K562 (cell line): ENCODE data around the gene CDC123. TPM values are rescaled to one million over a fixed set of nuclear protein-coding genes. Genes with fewer than 3 reads are reported as not detected.

Source experiments
- ATAC-seq: fragments of 200-7000 bp; cut with Tn5 transposase; 3 replicates; pipeline ENCODE4 v1.9.1; 2020; ENCODE audit warnings: moderate library complexity
- BruUV-seq: library from RNA; stranded (reverse); fragments of 400-500 nt; replicated peaks from 2 replicates; lab custom pipeline; 2021; lab: Mats Ljungman, UMichigan
- CTCF ChIA-PET: fragments of 300-600 bp; formaldehyde crosslinking; extraction: SDS; loops from one replicate; lab custom pipeline; 2021; ENCODE audit warnings: low intra/inter-chr PET ratio; lab: Yijun Ruan, JAX
- POLR2A ChIA-PET: fragments of 300-600, 350-650 bp; sonication (Branson Sonifier 250); formaldehyde crosslinking; extraction: SDS; loops from one replicate; lab custom pipeline; 2021; ENCODE audit warnings: antibody characterized with exemption, inconsistent platforms; lab: Yijun Ruan, JAX
- DNase-seq, 4 experiments: peaks; one replicate each; pipeline versions ENCODE4 v3.0.0 to v3.0.0-alpha.2; 2011 to 2018; ENCODE audit warnings: low spot score in 3 of 4, mixed read lengths in 3 of 4; ENCODE audit errors: extremely low read depth in 1 of 4
- FAIRE-seq: peaks from 2 replicates; lab custom pipeline; 2011; peaks lifted over from hg19 to GRCh38; lab: Jason Lieb, UNC
- H2AFZ ChIP-seq: 2 replicates; pipeline ENCODE4 v1.6.0; 2011; ENCODE audit warnings: low read depth, low read length, control low read depth, inconsistent platforms
- H3K27ac ChIP-seq: fragments of 200-600 bp; 3 replicates; pipeline ENCODE4 v1.8.0; 2011; ENCODE audit warnings: low read depth, mild to moderate bottlenecking, control low read depth, inconsistent platforms, low read length, moderate library complexity, mixed read lengths; ENCODE audit errors: extremely low read depth
- H3K27me3 ChIP-seq, 2 experiments: fragments of 300-600 bp in 1 of 2; 2 replicates in 1 of 2; 3 replicates in 1 of 2; pipeline versions ENCODE4 v1.6.0 to v1.8.0; 2011; ENCODE audit warnings: inconsistent platforms in 2 of 2, low read length in 2 of 2, mild to moderate bottlenecking in 1 of 2, mixed read lengths in 1 of 2, moderate library complexity in 1 of 2; ENCODE audit not compliant: control insufficient read depth in 2 of 2, insufficient read depth in 2 of 2
- H3K36me3 ChIP-seq: fragments of 300-600 bp; 3 replicates; pipeline ENCODE4 v1.8.0; 2011; ENCODE audit warnings: mild to moderate bottlenecking, low read length, inconsistent platforms; ENCODE audit not compliant: control insufficient read depth, insufficient read depth
- H3K4me1 ChIP-seq, 2 experiments: fragments of 200-600 bp in 1 of 2; replicated peaks in 1 of 2; 2 replicates in 1 of 2; 3 replicates in 1 of 2; pipeline versions ENCODE4 v1.5.1 to v1.8.0; 2011; ENCODE audit warnings: inconsistent platforms in 2 of 2, low read length in 2 of 2, mild to moderate bottlenecking in 1 of 2, mixed read lengths in 1 of 2, moderate library complexity in 1 of 2; ENCODE audit not compliant: control insufficient read depth in 2 of 2, insufficient read depth in 2 of 2
- H3K4me2 ChIP-seq: 2 replicates; pipeline ENCODE4 v1.6.1; 2011; ENCODE audit warnings: low read length, control low read depth, inconsistent platforms, mixed read lengths; ENCODE audit not compliant: insufficient read depth
- H3K4me3 ChIP-seq: fragments of 200-600 bp; sonication (generic), shearing (Covaris generic); 2 replicates; pipeline ENCODE4 v1.5.1; 2016; ENCODE audit warnings: control low read depth, inconsistent platforms
- H3K79me2 ChIP-seq: fragments of 200-600 bp; 3 replicates; pipeline ENCODE4 v1.8.0; 2011; ENCODE audit warnings: low read length, inconsistent platforms; ENCODE audit not compliant: control insufficient read depth, insufficient read depth
- H3K9ac ChIP-seq, 2 experiments: 2 replicates each; pipeline versions ENCODE4 v1.6.0 to v1.6.1; 2011; ENCODE audit warnings: low read depth in 2 of 2, low read length in 2 of 2, control low read depth in 1 of 2, inconsistent platforms in 1 of 2, mild to moderate bottlenecking in 1 of 2, mixed read lengths in 1 of 2; ENCODE audit not compliant: insufficient read depth in 1 of 2
- H3K9me1 ChIP-seq: one replicate; pipeline ENCODE4 v1.6.0; 2011; ENCODE audit warnings: inconsistent platforms, mild to moderate bottlenecking, low read length, moderate library complexity; ENCODE audit not compliant: control insufficient read depth, insufficient read depth
- H3K9me3 ChIP-seq: replicated peaks from 2 replicates; pipeline ENCODE4 v1.5.1; 2011; ENCODE audit warnings: low read depth, low read length, inconsistent platforms; ENCODE audit not compliant: control insufficient read depth, insufficient read depth
- H4K20me1 ChIP-seq: replicated peaks from 2 replicates; pipeline ENCODE4 v1.6.1; 2011; ENCODE audit warnings: low read length, inconsistent platforms, mixed read lengths; ENCODE audit not compliant: control insufficient read depth, insufficient read depth
- KAT7 ChIP-seq: sonication (generic); formaldehyde crosslinking; IDR thresholded peaks from 2 replicates; pipeline ENCODE4 v1.8.0; 2022; ENCODE audit warnings: missing genetic modification reagents, mild to moderate bottlenecking, borderline replicate concordance
- POLR2A ChIP-seq: fragments of 450-650 bp; conservative IDR thresholded peaks from 2 replicates; pipeline ENCODE4 v1.6.1; 2016
- RFX7 ChIP-seq: fragments of 250-450 bp; sonication (Bioruptor Pico); IDR thresholded peaks from 2 replicates; pipeline ENCODE4 v1.5.1; 2021; ENCODE audit warnings: mild to moderate bottlenecking
- TGIF2 ChIP-seq: sonication (generic); formaldehyde crosslinking; IDR thresholded peaks from 2 replicates; pipeline ENCODE4 v1.8.1; 2022; ENCODE audit warnings: mild to moderate bottlenecking, missing genetic modification reagents, moderate library complexity
- ZNF12 ChIP-seq: sonication (generic); formaldehyde crosslinking; IDR thresholded peaks from 2 replicates; pipeline ENCODE4 v1.4.0; 2020; ENCODE audit warnings: mild to moderate bottlenecking, missing genetic modification reagents
- ZNF121 ChIP-seq: sonication (generic); formaldehyde crosslinking; conservative IDR thresholded peaks from 2 replicates; pipeline ENCODE4 v1.8.0; 2022; ENCODE audit warnings: missing genetic modification reagents
- ZNF551 ChIP-seq: fragments of 250-450 bp; sonication (Bioruptor Pico); IDR thresholded peaks from 2 replicates; pipeline ENCODE4 v1.5.0; 2021; ENCODE audit warnings: mild to moderate bottlenecking, moderate library complexity
- WGBS: fragments of 100-300 bp; shearing (Covaris generic); methylation state at CpG from one replicate; pipeline ENCODE4 v1.1.6; 2016; ENCODE audit warnings: low coverage, mixed read lengths; ENCODE audit not compliant: insufficient coverage; ENCODE audit errors: missing lambda C conversion rate; 5-methylcytosine and 5-hydroxymethylcytosine counted together
- in situ Hi-C: fragments of 300-500 bp; cut with MboI; formaldehyde crosslinking; loops from 4 replicates; pipeline ENCODE4 v1.15.0; 2018; ENCODE audit warnings: inconsistent platforms, mixed read lengths
- intact Hi-C: fragments of 100-400 bp; cut with micrococcal nuclease; formaldehyde crosslinking; loops from 2 replicates; pipeline ENCODE4 v1.14.2; 2022
- polyA plus RNA-seq, 8 experiments: library from polyadenylated mRNA; depleted of rRNA in 4 of 8; stranded (reverse) in 5 of 8; unstranded in 3 of 8; fragments of >200 nt; fragmentation: Nextera tagmentation in 2 of 8; fragmentation: Illumina TruSeq in 1 of 8; extraction: Ambion mirVana in 2 of 8; extraction: Trizol in 1 of 8; gene quantifications; 2 replicates each; pipeline versions ENCODE4 v1.2.1 to v1.2.3, GENCODE V29; 2011 to 2014; ENCODE audit warnings: inconsistent platforms in 1 of 8, missing spikeins in 1 of 8
- total RNA-seq, 7 experiments: library from RNA; depleted of rRNA in 6 of 7; stranded (reverse); fragments of >200 nt in 6 of 7; fragmentation: Illumina TruSeq in 2 of 7; extraction: Trizol in 2 of 7; gene quantifications; 2 replicates each; pipeline versions ENCODE4 v1.2.1 to v1.2.3, GENCODE V29; 2011 to 2021; ENCODE audit warnings: low replicate concordance in 1 of 7
- TF ChIP-seq, protein P1 (sequence below): sonication (generic); formaldehyde crosslinking; IDR thresholded peaks from 2 replicates; pipeline ENCODE4 v1.8.0; 2023; ENCODE audit warnings: mild to moderate bottlenecking, missing genetic modification reagents

The CDC123 gene
- total and polyA plus RNA-seq, 9 of the 15 experiments (the other 6 are each of a cell fraction or from before 2014, with no cell fraction given): 137 to 288 (median 175) TPM

GRCh38 chr10:12181065-12181775, 14.8 kb upstream of the CDC123 start:
- ChIA-PET CTCF (no interaction called here), POLR2A (interaction anchor here (1.3 to 1.8 kb wide), 2 partner anchors 11 to 14 kb away, joined by 4 to 11 read pairs; partner anchors contain the start of genes CDC123 and NUDT5)
- Histone ChIP-seq H3K4me1 (no peaks in the 10 kb centered on the region), H3K9ac (no peak overlapping the region), H3K79me2 (no peaks in the 10 kb centered on the region), H3K4me3 (no peak overlapping the region), H2AFZ (no peak overlapping the region), H3K9me3 (no peaks in the 10 kb centered on the region), H3K27ac (no peak overlapping the region), H3K9me1 (no peaks in the 10 kb centered on the region), H3K27me3 (no peaks in the 10 kb centered on the region), H4K20me1 (no peaks in the 10 kb centered on the region), H3K36me3 (peaks cover 83% of the 10 kb centered on the region; the same call in 2 of the 3 replicates), H3K4me2 (no peak overlapping the region)
- ATAC-seq (no peak), DNase-seq (no peak), FAIRE-seq (no peak)
- TF ChIP-seq RFX7 (CRISPR knock-in tag) (no peak), TGIF2 (CRISPR knock-in tag) (no peak), ZNF551 (CRISPR knock-in tag) (no peak), KAT7 (CRISPR knock-in tag) (no peak), ZNF121 (CRISPR knock-in tag) (0 out of 2 replicates have a peak, but pooled peaks have one; percentile 19), POLR2A (0 out of 2 replicates have a peak, but pooled peaks have one; percentile 17), ZNF12 (no peak)
- TF ChIP-seq, protein P1, sequence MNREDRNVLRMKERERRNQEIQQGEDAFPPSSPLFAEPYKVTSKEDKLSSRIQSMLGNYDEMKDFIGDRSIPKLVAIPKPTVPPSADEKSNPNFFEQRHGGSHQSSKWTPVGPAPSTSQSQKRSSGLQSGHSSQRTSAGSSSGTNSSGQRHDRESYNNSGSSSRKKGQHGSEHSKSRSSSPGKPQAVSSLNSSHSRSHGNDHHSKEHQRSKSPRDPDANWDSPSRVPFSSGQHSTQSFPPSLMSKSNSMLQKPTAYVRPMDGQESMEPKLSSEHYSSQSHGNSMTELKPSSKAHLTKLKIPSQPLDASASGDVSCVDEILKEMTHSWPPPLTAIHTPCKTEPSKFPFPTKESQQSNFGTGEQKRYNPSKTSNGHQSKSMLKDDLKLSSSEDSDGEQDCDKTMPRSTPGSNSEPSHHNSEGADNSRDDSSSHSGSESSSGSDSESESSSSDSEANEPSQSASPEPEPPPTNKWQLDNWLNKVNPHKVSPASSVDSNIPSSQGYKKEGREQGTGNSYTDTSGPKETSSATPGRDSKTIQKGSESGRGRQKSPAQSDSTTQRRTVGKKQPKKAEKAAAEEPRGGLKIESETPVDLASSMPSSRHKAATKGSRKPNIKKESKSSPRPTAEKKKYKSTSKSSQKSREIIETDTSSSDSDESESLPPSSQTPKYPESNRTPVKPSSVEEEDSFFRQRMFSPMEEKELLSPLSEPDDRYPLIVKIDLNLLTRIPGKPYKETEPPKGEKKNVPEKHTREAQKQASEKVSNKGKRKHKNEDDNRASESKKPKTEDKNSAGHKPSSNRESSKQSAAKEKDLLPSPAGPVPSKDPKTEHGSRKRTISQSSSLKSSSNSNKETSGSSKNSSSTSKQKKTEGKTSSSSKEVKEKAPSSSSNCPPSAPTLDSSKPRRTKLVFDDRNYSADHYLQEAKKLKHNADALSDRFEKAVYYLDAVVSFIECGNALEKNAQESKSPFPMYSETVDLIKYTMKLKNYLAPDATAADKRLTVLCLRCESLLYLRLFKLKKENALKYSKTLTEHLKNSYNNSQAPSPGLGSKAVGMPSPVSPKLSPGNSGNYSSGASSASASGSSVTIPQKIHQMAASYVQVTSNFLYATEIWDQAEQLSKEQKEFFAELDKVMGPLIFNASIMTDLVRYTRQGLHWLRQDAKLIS (CRISPR knock-in tag): no peak
- intact Hi-C loops (no loop called here), in situ Hi-C loops (no loop called here)
- 92% methylated on average over 13 of the region's 13 CpGs for WGBS
- no TSS peak for BruUV-seq
